Measurements from ENCODE around the gene FAF2.
"Not testable (repeated sequence)": the region's sequence is repeated elsewhere in the genome, so short reads cannot be mapped to it uniquely, and the experiment has no call there.

Gene FAF2

DNA sequence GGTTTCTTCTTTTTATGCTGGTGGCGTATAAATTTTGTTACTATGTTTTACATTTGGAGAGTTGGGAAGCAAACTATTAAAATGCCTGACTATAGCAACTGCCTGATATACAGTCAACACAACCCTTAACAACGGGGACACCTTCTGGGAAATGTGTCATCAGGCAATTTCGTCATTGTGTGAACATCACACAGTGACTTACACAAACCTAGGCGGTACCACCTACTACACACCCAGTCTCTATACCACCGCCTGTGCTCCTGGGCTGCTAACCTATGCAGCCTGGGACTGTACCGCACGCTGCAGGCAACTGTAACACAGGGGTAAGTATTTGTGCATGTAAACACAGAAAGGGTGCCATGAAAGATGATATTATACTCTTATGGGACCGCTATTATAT, 99.6 kb downstream of the FAF2 start:
- peak in 1 of 2 donors; percentile 55 for DNase-seq (ENCODE audit: low read depth in 2 of 2)
- H3K4me3 ChIP-seq (replicated peaks in 1 of 2; ENCODE audit: low read depth in 2 of 2, low read length in 2 of 2): no peak overlapping the region
- TF ChIP-seq, protein P1, sequence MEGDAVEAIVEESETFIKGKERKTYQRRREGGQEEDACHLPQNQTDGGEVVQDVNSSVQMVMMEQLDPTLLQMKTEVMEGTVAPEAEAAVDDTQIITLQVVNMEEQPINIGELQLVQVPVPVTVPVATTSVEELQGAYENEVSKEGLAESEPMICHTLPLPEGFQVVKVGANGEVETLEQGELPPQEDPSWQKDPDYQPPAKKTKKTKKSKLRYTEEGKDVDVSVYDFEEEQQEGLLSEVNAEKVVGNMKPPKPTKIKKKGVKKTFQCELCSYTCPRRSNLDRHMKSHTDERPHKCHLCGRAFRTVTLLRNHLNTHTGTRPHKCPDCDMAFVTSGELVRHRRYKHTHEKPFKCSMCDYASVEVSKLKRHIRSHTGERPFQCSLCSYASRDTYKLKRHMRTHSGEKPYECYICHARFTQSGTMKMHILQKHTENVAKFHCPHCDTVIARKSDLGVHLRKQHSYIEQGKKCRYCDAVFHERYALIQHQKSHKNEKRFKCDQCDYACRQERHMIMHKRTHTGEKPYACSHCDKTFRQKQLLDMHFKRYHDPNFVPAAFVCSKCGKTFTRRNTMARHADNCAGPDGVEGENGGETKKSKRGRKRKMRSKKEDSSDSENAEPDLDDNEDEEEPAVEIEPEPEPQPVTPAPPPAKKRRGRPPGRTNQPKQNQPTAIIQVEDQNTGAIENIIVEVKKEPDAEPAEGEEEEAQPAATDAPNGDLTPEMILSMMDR (IDR thresholded peaks at IDR 0.05; ENCODE audit: low read depth, low read length): no peak

GRCh38 chr5:176548967-176549444, 100.8 kb downstream of the FAF2 start, which contains the start of gene CDHR2:
CDHR2 (plus strand) TSS chr5:176549342; CDS start chr5:176565353, 16,011 bp downstream.
- no peak for DNase-seq (ENCODE audit: low read depth in 2 of 2)
- TF ChIP-seq, protein P1 (IDR thresholded peaks at IDR 0.05; ENCODE audit: low read depth, low read length): no peak
- H3K4me3 ChIP-seq (replicated peaks in 1 of 2; ENCODE audit: low read depth in 2 of 2, low read length in 2 of 2): no peak within 1 kb of the TSS

- TF ChIP-seq, protein P1 (IDR thresholded peaks at IDR 0.05; ENCODE audit: low read depth, low read length): no peak
- no peak for DNase-seq (ENCODE audit: low read depth in 2 of 2)
- no peak overlapping the region for H3K4me3 ChIP-seq (replicated peaks in 1 of 2; ENCODE audit: low read depth in 2 of 2, low read length in 2 of 2)
Observed at GRCh38 chr5:176549871-176550270, 101.7 kb downstream of the FAF2 start.

GRCh38 chr5:176550275-176550831, 102.2 kb downstream of the FAF2 start:
- TF ChIP-seq, protein P1 (IDR thresholded peaks at IDR 0.05; ENCODE audit: low read depth, low read length): no peak
- no peak for DNase-seq (ENCODE audit: low read depth in 2 of 2)
- H3K4me3 ChIP-seq (replicated peaks in 1 of 2; ENCODE audit: low read depth in 2 of 2, low read length in 2 of 2): no peak overlapping the region

GRCh38 chr5:176550937-176551336, 102.8 kb downstream of the FAF2 start:
- not testable (repeated sequence) for H3K4me3 ChIP-seq (replicated peaks in 1 of 2; ENCODE audit: low read depth in 2 of 2, low read length in 2 of 2)

GRCh38 chr5:176552332-176552869, 104.2 kb downstream of the FAF2 start:
- H3K4me3 ChIP-seq (replicated peaks in 1 of 2; ENCODE audit: low read depth in 2 of 2, low read length in 2 of 2): no peak overlapping the region
- no peak for DNase-seq (ENCODE audit: low read depth in 2 of 2)
- TF ChIP-seq, protein P1 (IDR thresholded peaks at IDR 0.05; ENCODE audit: low read depth, low read length): no peak

More at GRCh38 chr5:176550937-176551336, 102.8 kb downstream of the FAF2 start:
- not testable (repeated sequence) for DNase-seq (ENCODE audit: low read depth in 2 of 2)

DNA sequence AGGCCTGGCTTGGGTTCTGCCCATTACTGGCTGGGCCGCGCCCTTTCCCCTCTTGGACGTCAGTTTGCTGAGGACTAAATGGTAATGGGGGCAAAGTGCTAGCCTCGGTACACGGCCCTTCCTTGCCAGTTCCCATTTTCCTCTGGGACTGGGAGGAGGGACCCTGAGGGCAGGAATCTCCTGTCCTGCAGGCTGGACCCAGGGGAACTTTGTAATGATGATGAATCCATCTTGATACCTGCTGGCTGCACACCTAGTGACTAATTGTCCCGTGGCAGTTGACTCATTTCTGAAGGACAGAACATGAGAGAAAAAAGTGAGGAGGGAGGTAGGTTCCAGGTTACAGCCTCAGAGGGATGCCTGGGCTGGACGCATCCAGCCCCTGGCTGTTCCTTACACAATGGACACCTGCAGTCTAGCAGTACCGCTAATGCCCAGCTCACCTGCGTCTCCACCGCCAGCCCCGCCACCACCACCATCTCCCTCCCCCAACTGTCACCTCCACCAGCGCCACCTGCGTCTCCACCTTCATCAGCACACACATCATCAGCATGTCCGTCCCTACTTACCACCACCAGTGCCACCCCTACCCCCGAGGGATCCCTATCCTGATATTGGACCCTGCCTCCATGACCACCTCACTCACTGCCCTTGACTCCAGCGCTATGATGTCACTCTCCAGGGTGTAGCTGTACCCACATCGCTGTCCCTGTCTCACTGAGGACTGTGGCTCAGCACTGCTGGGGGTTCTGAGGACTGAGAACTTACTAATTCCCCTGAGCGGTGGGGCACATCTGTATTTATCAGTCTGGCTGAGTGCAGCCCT, 105.3 kb downstream of the FAF2 start:
- no peak overlapping the region for H3K4me3 ChIP-seq (replicated peaks in 1 of 2; ENCODE audit: low read depth in 2 of 2, low read length in 2 of 2)

More for the DNA sequence above, 105.3 kb downstream of the FAF2 start:
- TF ChIP-seq, protein P1 (IDR thresholded peaks at IDR 0.05; ENCODE audit: low read depth, low read length): no peak
- no peak for DNase-seq (ENCODE audit: low read depth in 2 of 2)
